GM18502 (cell line): ENCODE measurements around the gene PIP5KL1.

ENCODE experiments used
- ATAC-seq: cut with Tn5 transposase; IDR thresholded peaks from one replicate; pipeline ENCODE4 v1.9.1; 2021; ENCODE audit warnings: mild to moderate bottlenecking; ENCODE audit not compliant: unreplicated experiment, poor library complexity

The PIP5KL1 gene

GRCh38 chr9:127937056-127937387, 6.4 kb upstream of the PIP5KL1 start:
- no peak for ATAC-seq

GRCh38 chr9:127936347-127936852, 5.8 kb upstream of the PIP5KL1 start:
- ATAC-seq = no peak

- ATAC-seq = no peak
Observed at GRCh38 chr9:127935765-127936221, 5.2 kb upstream of the PIP5KL1 start.

- ATAC-seq = no peak
Observed at GRCh38 chr9:127934986-127935385, 4.4 kb upstream of the PIP5KL1 start.

- ATAC-seq = no peak
Observed at GRCh38 chr9:127934248-127934647, 3.7 kb upstream of the PIP5KL1 start.

GRCh38 chr9:127931092-127931881, 710 bp upstream of the PIP5KL1 start:
- peak; percentile 36 for ATAC-seq

GRCh38 chr9:127929625-127929979, 975 bp downstream of the PIP5KL1 start:
- no peak for ATAC-seq

- ATAC-seq = no peak
Observed at GRCh38 chr9:127928676-127929624, 1.6 kb downstream of the PIP5KL1 start.

GRCh38 chr9:127927988-127928675, 2.4 kb downstream of the PIP5KL1 start:
- no peak for ATAC-seq

- no peak for ATAC-seq
Observed at GRCh38 chr9:127927201-127927987, 3.2 kb downstream of the PIP5KL1 start.

- ATAC-seq = no peak
Observed at GRCh38 chr9:127926906-127927200, 3.7 kb downstream of the PIP5KL1 start.

- ATAC-seq = no peak
Observed at GRCh38 chr9:127925959-127926905, 4.3 kb downstream of the PIP5KL1 start.

- ATAC-seq = no peak
Observed at GRCh38 chr9:127924736-127925444, 5.7 kb downstream of the PIP5KL1 start.

- no peak for ATAC-seq
Observed at GRCh38 chr9:127923771-127924170, 6.8 kb downstream of the PIP5KL1 start.

- no peak for ATAC-seq
Observed at GRCh38 chr9:127923046-127923445, 7.5 kb downstream of the PIP5KL1 start.

- ATAC-seq = no peak
Observed at GRCh38 chr9:127921557-127922120, 8.9 kb downstream of the PIP5KL1 start.

- ATAC-seq = no peak
Observed at GRCh38 chr9:127920794-127921193, 9.8 kb downstream of the PIP5KL1 start.

GRCh38 chr9:127919253-127919815, 11.2 kb downstream of the PIP5KL1 start:
- no peak for ATAC-seq
